HT1080 (cell line): ENCODE data around the gene PRPF19. TPM values are rescaled to one million over a fixed set of nuclear protein-coding genes. Genes with fewer than 3 reads are reported as not detected.

Source experiments
- DNase-seq: peaks from one replicate; pipeline ENCODE4 v3.0.0-alpha.2; 2015; ENCODE audit warnings: low read depth
- total RNA-seq: library from RNA; depleted of rRNA; stranded (reverse); fragments of >200 nt; shearing (Covaris generic); gene quantifications from 2 replicates; pipeline ENCODE4 v1.2.3, GENCODE V29; 2014

PRPF19 gene
- total RNA-seq, 1 experiment from 2014 or later = 250 TPM

GRCh38 chr11:60924110-60924905 is 17.9 kb upstream of the PRPF19 start, which contains the start of gene TMEM132A:
TMEM132A (plus strand) TSS chr11:60924460; CDS start chr11:60924634, 174 bp downstream.
- peak; percentile 69 for DNase-seq

GRCh38 chr11:60923800-60924109 is 17.4 kb upstream of the PRPF19 start:
- DNase-seq = no peak

DNA sequence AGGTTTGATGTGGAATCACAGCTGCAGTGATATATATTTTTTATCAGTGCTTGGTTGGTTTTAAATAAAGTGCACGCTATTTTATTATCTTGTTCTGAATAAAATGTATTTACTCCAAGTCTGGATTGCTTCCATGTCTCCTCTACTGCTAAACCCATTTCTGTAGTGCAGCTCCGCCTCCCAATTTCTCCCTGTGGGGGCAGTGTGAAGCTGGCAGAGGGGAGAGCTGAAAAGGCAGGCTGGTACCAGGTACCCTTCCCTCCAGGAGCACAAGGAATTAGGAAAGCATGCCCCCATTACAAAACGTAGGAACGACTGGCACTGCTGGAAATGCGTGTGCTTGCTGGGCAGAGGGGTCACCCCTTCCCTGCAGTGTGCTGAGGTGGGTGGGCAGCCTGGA is 16.9 kb upstream of the PRPF19 start:
- no peak for DNase-seq

DNA sequence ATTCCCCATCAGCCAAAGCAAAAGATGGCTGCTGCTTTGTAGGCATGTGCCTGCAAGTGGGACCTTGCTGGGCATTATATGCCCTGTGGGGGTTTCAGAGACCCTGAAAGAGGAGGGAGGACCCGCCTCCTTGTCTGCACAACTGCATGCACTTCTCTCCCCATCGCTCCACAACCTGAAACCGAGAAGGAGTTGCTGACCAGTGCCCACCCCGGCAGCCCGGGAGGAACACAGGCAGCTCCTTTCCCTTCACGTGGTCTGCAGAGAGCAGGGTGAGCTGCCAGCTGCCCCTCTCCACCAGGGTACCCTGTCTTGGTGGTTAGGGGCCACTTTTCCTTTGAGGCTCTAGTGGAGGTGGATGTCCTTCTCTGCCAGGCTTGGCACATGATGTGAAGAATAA is 16.5 kb upstream of the PRPF19 start:
- no peak for DNase-seq

DNA sequence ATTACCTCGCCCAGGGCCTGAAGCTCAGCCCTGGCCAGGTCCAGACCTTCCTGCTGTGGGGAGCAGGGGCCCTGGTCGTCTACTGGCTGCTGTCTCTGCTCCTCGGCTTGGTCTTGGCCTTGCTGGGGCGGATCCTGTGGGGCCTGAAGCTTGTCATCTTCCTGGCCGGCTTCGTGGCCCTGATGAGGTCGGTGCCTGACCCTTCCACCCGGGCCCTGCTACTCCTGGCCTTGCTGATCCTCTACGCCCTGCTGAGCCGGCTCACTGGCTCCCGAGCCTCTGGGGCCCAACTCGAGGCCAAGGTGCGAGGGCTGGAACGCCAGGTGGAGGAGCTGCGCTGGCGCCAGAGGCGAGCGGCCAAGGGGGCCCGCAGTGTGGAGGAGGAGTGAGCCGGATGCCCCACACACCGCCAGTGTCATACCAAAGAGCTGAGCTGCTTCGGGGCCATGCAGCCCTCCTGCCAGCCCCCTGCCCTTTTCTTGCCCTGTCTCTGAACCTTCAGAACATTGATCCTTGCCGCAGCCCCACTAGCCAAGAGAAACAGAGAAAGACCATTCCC is 15.5 kb upstream of the PRPF19 start:
- DNase-seq = no peak

- no peak for DNase-seq
These were observed 14.9 kb upstream of the PRPF19 start for GRCh38 chr11:60921259-60921658.

DNA sequence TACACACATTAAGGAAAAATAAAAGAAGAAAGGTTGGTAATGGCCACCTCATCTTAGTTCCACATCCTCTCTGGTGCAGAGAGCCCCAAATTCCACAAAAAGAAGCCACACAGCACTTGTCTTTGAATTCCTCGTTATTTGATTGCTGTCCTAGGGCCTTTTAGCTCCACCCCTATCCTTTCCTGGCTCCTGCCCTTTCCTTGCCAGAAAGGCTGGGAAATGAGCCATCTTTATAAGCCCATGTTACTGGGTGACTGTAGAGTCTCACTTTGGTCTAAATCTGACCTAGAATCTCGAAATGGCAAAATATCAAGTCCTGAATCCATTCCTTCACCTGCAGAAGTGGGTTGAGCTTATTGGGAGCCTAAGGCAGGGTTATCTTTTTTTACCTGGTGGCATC is 13.6 kb upstream of the PRPF19 start:
- DNase-seq = no peak

DNA sequence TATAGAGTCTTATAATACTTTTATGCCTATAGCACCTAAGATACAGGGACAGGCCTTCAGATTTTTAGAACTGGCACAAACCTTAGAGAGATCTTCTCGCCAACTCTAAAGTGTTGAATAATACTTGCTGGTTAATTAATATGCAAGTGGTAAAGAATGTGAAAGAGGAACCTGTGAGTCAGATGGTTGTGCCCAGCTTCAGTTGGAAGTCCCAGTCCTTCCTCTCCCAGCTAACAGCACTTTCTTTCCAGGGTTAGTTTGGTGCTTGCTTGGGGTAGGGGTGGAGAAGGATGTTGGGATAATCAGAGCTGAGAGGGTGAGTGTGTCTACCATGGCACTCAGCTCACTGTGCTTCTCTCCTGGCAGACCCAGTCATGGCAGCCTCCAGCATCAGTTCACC is 12.9 kb upstream of the PRPF19 start:
- no peak for DNase-seq

DNA sequence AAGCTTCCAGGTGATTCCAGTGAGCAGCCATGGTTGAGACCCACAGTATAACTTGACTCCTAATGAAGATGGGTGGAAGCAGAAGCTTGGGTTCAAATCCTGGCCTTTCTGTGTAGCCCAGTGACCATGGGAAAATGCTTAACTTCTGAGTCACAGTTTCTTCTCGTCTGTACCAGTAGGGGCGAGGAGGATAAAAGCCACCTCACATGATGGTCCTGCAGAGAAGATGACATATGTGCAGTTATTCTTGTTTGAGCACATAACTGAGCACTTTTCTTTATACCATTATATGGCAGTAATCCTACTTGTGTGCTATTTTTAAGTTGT is 12.5 kb upstream of the PRPF19 start:
- peak; percentile 66 for DNase-seq

DNA sequence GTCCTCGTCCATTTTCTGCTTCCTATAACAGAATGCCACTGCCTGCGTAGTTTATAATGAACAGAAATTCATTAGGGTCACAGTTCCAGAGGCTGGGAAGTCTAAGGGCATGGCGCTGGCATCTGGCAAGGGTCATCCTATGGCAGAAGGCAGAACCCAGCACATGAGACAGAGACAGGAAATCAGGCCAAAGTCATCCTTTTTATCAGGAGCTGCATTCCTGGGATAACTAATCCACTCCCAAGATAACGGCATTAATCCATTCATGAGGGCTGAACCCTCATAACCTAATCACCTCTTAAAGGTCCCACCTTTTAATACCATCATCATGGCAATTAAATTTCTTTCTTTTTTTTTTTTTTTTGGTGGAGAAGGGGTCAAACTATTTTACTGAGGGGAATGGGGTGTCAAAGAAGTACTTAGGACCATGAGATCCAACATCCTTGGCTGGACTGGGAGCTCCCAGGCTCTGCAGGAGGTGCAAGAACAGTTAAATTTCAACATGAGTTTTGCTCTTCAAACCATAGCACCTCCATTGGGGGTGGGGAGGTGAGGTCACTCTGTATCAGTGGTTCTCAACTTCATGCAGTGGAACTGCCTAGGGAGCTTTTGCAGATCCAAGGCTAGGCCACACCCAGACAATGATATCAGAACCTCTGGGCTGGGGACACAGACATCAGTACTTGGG is 12.0 kb upstream of the PRPF19 start:
- no peak for DNase-seq

DNA sequence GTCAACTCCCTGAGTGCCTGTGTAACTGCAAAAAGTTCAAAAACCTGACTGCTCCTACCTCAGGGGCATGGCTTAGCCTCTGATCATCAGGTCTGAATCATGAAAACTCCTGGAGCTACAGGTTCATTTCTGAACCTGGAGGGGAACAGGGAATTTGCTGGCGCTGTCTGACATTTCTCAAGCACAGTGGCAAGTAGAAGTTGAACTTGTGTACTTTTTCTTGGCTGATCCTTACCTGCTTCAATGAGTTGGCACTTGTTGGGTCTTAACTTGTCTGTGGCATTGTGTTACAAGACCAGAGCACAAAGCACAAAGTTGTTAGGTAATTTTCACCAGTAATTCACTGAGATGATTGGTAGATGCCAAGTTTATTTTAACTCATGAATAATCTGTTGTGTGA is 10.9 kb upstream of the PRPF19 start:
- no peak for DNase-seq

GRCh38 chr11:60916669-60917206 is 10.4 kb upstream of the PRPF19 start:
- DNase-seq = no peak

DNA sequence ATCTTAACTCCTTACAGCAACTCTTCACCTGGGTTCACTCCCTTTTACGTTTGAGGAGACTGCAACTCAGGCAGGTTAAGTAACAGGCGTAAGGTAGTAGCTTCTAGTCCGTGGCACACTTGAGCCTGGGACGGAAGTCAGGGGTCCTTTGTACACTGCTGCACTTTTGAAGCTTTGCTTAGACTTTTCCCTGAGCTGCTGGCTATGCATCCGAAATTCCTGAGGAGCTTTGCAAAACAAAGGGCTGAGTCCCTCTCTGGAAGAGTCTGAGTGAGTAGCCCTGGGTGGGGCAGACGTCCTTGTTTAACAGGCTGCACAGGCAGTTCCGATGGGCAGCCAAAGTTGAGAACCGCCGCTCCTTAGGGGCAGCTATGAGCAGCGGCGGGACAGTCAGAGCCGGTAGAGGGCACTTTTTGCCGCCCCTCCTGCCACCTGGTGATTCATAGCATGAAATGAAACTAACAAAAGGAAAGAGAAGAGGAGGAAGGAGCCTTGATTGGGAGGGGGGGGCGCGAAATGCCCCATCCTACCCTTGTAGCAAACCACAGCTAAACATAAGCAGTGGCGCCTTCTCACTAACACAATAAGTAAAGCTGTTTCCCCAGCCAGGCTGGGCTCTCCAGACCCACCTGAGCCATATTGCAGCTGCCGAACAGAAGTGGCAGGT is 9.0 kb upstream of the PRPF19 start:
- DNase-seq = peak; percentile 86

DNA sequence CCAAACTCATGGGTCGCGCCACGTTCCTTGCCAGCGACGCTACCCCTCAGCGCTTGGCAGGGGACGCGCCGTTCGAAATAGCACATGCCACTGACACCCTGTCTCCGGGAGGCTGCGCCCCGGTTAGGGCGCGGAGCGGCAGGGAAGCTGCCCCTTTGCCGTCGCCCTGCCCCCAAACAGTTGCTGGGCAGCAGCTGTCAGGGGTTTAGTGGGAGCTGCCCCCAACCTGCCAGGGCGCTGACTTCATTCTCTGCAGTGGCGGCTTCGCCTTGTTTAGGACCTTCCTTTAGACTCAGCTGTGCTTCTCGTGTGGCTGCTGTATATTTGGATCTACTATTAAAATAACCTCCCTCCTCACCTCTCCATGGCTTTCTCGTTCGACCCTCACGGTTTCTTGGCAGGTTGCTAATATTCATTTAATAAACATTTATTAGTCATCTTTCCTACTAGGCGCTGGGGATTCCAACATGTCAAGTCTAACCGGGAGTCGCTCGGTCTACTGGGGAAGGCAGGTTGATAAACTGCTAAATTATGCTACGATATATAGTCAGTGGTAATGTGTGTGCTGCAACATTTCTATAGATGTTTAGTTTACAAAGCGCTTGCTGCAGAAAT is 8.4 kb upstream of the PRPF19 start:
- peak; percentile 21 for DNase-seq

- peak; percentile 92 for DNase-seq
These were observed 7.6 kb upstream of the PRPF19 start, which contains the start of gene TMEM109 for GRCh38 chr11:60913793-60914632. TMEM109 (plus strand) TSS chr11:60914158; CDS start chr11:60919694, 5,536 bp downstream.

- DNase-seq = no peak
These were observed 6.6 kb upstream of the PRPF19 start for GRCh38 chr11:60912851-60913528.

- no peak for DNase-seq
These were observed 6.0 kb upstream of the PRPF19 start for GRCh38 chr11:60912223-60912850.

GRCh38 chr11:60910711-60911380 is 4.5 kb upstream of the PRPF19 start:
- no peak for DNase-seq

DNA sequence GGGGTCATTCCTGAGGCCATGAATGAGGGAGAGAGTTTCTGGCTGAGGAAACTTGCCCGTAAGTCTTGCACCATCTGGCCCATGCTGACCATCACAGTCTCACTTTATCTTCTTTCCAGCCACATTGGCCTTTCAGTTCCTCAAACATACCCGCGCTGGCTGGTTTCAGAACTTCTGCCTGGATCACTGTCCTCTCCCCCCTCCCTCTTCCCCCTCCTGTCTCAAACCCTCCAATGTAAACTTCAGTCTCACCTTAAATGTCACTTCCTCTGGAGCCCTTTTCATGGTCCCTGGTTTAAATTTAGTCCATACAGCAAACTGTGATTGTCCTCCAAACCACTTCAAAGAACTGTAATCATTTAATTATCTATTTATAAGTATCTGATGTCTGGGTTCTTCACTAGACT is 3.9 kb upstream of the PRPF19 start:
- DNase-seq = no peak
